ENCODE data around the gene TLX2.

The TLX2 gene

DNA sequence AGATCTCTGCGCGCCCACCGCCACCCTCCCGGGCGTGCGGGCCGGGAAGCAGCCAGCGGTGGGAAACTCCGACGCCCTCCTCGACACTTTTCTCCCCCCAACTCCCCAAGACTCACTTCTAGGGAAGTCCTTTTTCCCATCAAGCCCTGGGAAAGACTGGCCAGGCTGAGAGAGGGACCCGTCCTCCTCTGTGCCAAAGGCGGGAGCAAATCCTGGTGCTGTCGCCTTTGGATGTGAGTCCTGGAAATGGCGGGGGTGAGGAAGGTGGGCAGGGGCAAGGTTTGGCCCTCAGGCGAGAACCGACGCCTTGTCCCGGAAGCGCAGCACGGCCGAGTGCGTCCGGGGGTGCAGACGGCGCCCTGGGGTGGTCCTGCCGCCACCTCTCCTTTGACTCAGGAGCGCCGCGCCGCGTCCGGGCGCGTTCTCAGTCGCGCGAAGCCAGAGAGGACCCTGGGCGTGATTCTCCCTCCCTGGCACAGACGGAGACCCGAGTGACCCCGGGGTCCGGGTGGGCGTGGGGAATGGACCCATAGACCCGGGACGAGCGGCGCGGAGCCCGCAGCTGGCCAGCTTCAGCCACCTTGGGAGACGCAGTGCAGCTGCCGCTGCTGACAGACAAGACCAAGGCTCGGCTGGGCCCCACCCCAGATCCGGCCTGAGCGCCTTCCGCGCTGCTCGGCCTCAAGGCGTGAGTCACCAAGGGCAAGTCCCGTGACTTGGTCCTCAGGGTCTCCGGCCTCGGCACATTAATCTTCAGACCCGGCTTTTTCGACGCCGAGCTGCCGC is 11.3 kb upstream of the TLX2 start (continued):
- TF ChIP-seq, protein P1, sequence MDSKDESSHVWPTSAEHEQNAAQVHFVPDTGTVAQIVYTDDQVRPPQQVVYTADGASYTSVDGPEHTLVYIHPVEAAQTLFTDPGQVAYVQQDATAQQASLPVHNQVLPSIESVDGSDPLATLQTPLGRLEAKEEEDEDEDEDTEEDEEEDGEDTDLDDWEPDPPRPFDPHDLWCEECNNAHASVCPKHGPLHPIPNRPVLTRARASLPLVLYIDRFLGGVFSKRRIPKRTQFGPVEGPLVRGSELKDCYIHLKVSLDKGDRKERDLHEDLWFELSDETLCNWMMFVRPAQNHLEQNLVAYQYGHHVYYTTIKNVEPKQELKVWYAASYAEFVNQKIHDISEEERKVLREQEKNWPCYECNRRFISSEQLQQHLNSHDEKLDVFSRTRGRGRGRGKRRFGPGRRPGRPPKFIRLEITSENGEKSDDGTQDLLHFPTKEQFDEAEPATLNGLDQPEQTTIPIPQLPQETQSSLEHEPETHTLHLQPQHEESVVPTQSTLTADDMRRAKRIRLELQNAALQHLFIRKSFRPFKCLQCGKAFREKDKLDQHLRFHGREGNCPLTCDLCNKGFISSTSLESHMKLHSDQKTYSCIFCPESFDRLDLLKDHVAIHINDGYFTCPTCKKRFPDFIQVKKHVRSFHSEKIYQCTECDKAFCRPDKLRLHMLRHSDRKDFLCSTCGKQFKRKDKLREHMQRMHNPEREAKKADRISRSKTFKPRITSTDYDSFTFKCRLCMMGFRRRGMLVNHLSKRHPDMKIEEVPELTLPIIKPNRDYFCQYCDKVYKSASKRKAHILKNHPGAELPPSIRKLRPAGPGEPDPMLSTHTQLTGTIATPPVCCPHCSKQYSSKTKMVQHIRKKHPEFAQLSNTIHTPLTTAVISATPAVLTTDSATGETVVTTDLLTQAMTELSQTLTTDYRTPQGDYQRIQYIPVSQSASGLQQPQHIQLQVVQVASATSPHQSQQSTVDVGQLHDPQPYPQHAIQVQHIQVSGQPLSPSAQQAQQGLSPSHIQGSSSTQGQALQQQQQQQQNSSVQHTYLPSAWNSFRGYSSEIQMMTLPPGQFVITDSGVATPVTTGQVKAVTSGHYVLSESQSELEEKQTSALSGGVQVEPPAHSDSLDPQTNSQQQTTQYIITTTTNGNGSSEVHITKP (tag by site-specific recombination; IDR thresholded peaks at IDR 0.05): 0 out of 2 replicates have a peak, but pooled peaks have one; percentile 10
- TF ChIP-seq ZNF501 (tag by site-specific recombination; IDR thresholded peaks at IDR 0.05): no peak
- TF ChIP-seq SCRT2 (tag by site-specific recombination; IDR thresholded peaks at IDR 0.05): no peak
- TF ChIP-seq, protein P2, sequence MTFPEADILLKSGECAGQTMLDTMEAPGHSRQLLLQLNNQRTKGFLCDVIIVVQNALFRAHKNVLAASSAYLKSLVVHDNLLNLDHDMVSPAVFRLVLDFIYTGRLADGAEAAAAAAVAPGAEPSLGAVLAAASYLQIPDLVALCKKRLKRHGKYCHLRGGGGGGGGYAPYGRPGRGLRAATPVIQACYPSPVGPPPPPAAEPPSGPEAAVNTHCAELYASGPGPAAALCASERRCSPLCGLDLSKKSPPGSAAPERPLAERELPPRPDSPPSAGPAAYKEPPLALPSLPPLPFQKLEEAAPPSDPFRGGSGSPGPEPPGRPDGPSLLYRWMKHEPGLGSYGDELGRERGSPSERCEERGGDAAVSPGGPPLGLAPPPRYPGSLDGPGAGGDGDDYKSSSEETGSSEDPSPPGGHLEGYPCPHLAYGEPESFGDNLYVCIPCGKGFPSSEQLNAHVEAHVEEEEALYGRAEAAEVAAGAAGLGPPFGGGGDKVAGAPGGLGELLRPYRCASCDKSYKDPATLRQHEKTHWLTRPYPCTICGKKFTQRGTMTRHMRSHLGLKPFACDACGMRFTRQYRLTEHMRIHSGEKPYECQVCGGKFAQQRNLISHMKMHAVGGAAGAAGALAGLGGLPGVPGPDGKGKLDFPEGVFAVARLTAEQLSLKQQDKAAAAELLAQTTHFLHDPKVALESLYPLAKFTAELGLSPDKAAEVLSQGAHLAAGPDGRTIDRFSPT (tag by site-specific recombination; IDR thresholded peaks at IDR 0.05): peak; percentile 22; the same call in 1 of the 2 replicates
- TF ChIP-seq ZNF350 (tag by site-specific recombination; IDR thresholded peaks at IDR 0.05): no peak
- TF ChIP-seq KLF10 (tag by site-specific recombination; IDR thresholded peaks at IDR 0.05): no peak
- TF ChIP-seq GLIS2 (tag by site-specific recombination; IDR thresholded peaks at IDR 0.05): peak; percentile 75
- TF ChIP-seq ZBTB20 (tag by site-specific recombination; IDR thresholded peaks at IDR 0.05): peak; percentile 37; the same call in 1 of the 2 replicates
- TF ChIP-seq, protein P3, sequence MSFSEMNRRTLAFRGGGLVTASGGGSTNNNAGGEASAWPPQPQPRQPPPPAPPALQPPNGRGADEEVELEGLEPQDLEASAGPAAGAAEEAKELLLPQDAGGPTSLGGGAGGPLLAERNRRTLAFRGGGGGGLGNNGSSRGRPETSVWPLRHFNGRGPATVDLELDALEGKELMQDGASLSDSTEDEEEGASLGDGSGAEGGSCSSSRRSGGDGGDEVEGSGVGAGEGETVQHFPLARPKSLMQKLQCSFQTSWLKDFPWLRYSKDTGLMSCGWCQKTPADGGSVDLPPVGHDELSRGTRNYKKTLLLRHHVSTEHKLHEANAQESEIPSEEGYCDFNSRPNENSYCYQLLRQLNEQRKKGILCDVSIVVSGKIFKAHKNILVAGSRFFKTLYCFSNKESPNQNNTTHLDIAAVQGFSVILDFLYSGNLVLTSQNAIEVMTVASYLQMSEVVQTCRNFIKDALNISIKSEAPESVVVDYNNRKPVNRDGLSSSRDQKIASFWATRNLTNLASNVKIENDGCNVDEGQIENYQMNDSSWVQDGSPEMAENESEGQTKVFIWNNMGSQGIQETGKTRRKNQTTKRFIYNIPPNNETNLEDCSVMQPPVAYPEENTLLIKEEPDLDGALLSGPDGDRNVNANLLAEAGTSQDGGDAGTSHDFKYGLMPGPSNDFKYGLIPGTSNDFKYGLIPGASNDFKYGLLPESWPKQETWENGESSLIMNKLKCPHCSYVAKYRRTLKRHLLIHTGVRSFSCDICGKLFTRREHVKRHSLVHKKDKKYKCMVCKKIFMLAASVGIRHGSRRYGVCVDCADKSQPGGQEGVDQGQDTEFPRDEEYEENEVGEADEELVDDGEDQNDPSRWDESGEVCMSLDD (tag by site-specific recombination; IDR thresholded peaks at IDR 0.05): 0 out of 2 replicates have a peak, but pooled peaks have one; percentile 20
- TF ChIP-seq ZNF558 (tag by site-specific recombination; IDR thresholded peaks at IDR 0.05): no peak
- TF ChIP-seq, protein P4, sequence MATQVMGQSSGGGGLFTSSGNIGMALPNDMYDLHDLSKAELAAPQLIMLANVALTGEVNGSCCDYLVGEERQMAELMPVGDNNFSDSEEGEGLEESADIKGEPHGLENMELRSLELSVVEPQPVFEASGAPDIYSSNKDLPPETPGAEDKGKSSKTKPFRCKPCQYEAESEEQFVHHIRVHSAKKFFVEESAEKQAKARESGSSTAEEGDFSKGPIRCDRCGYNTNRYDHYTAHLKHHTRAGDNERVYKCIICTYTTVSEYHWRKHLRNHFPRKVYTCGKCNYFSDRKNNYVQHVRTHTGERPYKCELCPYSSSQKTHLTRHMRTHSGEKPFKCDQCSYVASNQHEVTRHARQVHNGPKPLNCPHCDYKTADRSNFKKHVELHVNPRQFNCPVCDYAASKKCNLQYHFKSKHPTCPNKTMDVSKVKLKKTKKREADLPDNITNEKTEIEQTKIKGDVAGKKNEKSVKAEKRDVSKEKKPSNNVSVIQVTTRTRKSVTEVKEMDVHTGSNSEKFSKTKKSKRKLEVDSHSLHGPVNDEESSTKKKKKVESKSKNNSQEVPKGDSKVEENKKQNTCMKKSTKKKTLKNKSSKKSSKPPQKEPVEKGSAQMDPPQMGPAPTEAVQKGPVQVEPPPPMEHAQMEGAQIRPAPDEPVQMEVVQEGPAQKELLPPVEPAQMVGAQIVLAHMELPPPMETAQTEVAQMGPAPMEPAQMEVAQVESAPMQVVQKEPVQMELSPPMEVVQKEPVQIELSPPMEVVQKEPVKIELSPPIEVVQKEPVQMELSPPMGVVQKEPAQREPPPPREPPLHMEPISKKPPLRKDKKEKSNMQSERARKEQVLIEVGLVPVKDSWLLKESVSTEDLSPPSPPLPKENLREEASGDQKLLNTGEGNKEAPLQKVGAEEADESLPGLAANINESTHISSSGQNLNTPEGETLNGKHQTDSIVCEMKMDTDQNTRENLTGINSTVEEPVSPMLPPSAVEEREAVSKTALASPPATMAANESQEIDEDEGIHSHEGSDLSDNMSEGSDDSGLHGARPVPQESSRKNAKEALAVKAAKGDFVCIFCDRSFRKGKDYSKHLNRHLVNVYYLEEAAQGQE (tag by site-specific recombination; IDR thresholded peaks at IDR 0.05): no peak
- TF ChIP-seq, protein P5, sequence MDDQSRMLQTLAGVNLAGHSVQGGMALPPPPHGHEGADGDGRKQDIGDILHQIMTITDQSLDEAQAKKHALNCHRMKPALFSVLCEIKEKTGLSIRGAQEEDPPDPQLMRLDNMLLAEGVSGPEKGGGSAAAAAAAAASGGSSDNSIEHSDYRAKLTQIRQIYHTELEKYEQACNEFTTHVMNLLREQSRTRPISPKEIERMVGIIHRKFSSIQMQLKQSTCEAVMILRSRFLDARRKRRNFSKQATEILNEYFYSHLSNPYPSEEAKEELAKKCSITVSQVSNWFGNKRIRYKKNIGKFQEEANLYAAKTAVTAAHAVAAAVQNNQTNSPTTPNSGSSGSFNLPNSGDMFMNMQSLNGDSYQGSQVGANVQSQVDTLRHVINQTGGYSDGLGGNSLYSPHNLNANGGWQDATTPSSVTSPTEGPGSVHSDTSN (CRISPR knock-in tag; IDR thresholded peaks at IDR 0.05): 0 out of 2 replicates have a peak, but pooled peaks have one; percentile 60
- TF ChIP-seq GLIS1 (tag by site-specific recombination; IDR thresholded peaks at IDR 0.05): peak; percentile 42; the same call in 1 of the 2 replicates
- no peak for TF ChIP-seq ZNF548 (tag by site-specific recombination; IDR thresholded peaks at IDR 0.05)
- TF ChIP-seq ZIC2 (tag by site-specific recombination; IDR thresholded peaks at IDR 0.05): peak; percentile 38; the same call in 1 of the 2 replicates
- 0 out of 2 replicates have a peak, but pooled peaks have one; percentile 18 for TF ChIP-seq ZBTB7A (tag by site-specific recombination; IDR thresholded peaks at IDR 0.05; ENCODE audit: low read depth)
- TF ChIP-seq ZNF174 (tag by site-specific recombination; IDR thresholded peaks at IDR 0.05): no peak
- peak; percentile 32; the same call in 1 of the 2 replicates for TF ChIP-seq ZFHX2 (tag by site-specific recombination; conservative IDR thresholded peaks at IDR 0.05)
- peak; percentile 93 for TF ChIP-seq ZFP69B (tag by site-specific recombination; IDR thresholded peaks at IDR 0.05)
- TF ChIP-seq, protein P6, sequence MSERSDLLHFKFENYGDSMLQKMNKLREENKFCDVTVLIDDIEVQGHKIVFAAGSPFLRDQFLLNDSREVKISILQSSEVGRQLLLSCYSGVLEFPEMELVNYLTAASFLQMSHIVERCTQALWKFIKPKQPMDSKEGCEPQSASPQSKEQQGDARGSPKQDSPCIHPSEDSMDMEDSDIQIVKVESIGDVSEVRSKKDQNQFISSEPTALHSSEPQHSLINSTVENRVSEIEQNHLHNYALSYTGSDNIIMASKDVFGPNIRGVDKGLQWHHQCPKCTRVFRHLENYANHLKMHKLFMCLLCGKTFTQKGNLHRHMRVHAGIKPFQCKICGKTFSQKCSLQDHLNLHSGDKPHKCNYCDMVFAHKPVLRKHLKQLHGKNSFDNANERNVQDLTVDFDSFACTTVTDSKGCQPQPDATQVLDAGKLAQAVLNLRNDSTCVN (tag by site-specific recombination; optimal IDR thresholded peaks at IDR 0.05): peak; percentile 68
- TF ChIP-seq, protein P7, sequence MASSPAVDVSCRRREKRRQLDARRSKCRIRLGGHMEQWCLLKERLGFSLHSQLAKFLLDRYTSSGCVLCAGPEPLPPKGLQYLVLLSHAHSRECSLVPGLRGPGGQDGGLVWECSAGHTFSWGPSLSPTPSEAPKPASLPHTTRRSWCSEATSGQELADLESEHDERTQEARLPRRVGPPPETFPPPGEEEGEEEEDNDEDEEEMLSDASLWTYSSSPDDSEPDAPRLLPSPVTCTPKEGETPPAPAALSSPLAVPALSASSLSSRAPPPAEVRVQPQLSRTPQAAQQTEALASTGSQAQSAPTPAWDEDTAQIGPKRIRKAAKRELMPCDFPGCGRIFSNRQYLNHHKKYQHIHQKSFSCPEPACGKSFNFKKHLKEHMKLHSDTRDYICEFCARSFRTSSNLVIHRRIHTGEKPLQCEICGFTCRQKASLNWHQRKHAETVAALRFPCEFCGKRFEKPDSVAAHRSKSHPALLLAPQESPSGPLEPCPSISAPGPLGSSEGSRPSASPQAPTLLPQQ (tag by site-specific recombination; IDR thresholded peaks at IDR 0.05): peak; percentile 97
- no peak for TF ChIP-seq TRIM28 (IDR thresholded peaks at IDR 0.05; ENCODE audit: borderline replicate concordance, low read length)

All from HEK293 (cell line).